Smooth muscle cell (in vitro differentiated cells): ENCODE results near the gene SSR4. TPM values are rescaled to one million over a fixed set of nuclear protein-coding genes. Genes with fewer than 3 reads are reported as not detected.

ENCODE experiments used
- DNase-seq: peaks from one replicate; lab custom pipeline; 2025; ENCODE audit not compliant: unreplicated experiment; lab: John Stamatoyannopoulos, UW
- H2AFZ ChIP-seq: fragments of 200-600 bp; sonication (generic); 2 replicates; pipeline ENCODE4 v1.6.0; 2016; ENCODE audit warnings: antibody characterized with exemption, low read depth, mild to moderate bottlenecking
- H3F3A ChIP-seq: fragments of 200-600 bp; sonication (generic); 2 replicates; pipeline ENCODE4 v1.6.0; 2017; ENCODE audit warnings: antibody characterized with exemption, low read depth
- H3K27ac ChIP-seq: fragments of 200-600 bp; sonication (generic); 2 replicates; pipeline ENCODE4 v1.5.1; 2016; ENCODE audit warnings: low read depth, mild to moderate bottlenecking
- H3K27me3 ChIP-seq: fragments of 200-600 bp; sonication (generic); 2 replicates; pipeline ENCODE4 v1.6.1; 2016; ENCODE audit warnings: low read depth, mild to moderate bottlenecking
- H3K36me3 ChIP-seq: fragments of 200-600 bp; sonication (generic); 2 replicates; pipeline ENCODE4 v1.5.1; 2016; ENCODE audit warnings: low read depth
- H3K4me1 ChIP-seq: fragments of 200-600 bp; sonication (generic); 2 replicates; pipeline ENCODE4 v1.5.1; 2016; ENCODE audit warnings: low read depth
- H3K4me2 ChIP-seq: fragments of 200-600 bp; sonication (generic); 2 replicates; pipeline ENCODE4 v1.6.0; 2016; ENCODE audit warnings: mild to moderate bottlenecking
- H3K4me3 ChIP-seq: fragments of 200-600 bp; sonication (generic); 2 replicates; pipeline ENCODE4 v1.5.1; 2016; ENCODE audit warnings: mild to moderate bottlenecking
- H3K79me2 ChIP-seq: fragments of 200-600 bp; sonication (generic); 2 replicates; pipeline ENCODE4 v1.6.0; 2016; ENCODE audit warnings: low read depth, mild to moderate bottlenecking
- H3K9ac ChIP-seq: fragments of 200-600 bp; sonication (generic); 2 replicates; pipeline ENCODE4 v1.6.0; 2016; ENCODE audit warnings: low read depth
- H3K9me3 ChIP-seq: fragments of 200-600 bp; sonication (generic); replicated peaks from 2 replicates; pipeline ENCODE4 v1.5.1; 2016; ENCODE audit warnings: low read depth
- H4K20me1 ChIP-seq: fragments of 200-600 bp; sonication (generic); 2 replicates; pipeline ENCODE4 v1.6.0; 2016; ENCODE audit warnings: low read depth
- WGBS: methylation state at CpG from one replicate; pipeline ENCODE4 v1.1.7; 2016; ENCODE audit warnings: low lambda C conversion rate; 5-methylcytosine and 5-hydroxymethylcytosine counted together
- polyA plus RNA-seq: library from polyadenylated mRNA; unstranded; fragments of >200 nt; fragmentation: Nextera tagmentation; extraction: Ambion mirVana; gene quantifications from 2 replicates; pipeline ENCODE4 v1.2.1, GENCODE V29; 2016
- total RNA-seq: library from RNA; depleted of rRNA; stranded (reverse); fragments of >200 nt; gene quantifications from 2 replicates; pipeline ENCODE4 v1.2.3, GENCODE V29; 2014
- TF ChIP-seq, protein P1 (sequence below): fragments of 200-600 bp; sonication (generic); IDR thresholded peaks from 2 replicates; pipeline ENCODE4 v1.5.1; 2017; ENCODE audit warnings: borderline replicate concordance, mild to moderate bottlenecking, antibody characterized with exemption; ENCODE audit not compliant: insufficient read depth, poor library complexity, severe bottlenecking

Gene SSR4
- total and polyA plus RNA-seq, 2 experiments from 2014 or later: 443 to 677 TPM

DNA sequence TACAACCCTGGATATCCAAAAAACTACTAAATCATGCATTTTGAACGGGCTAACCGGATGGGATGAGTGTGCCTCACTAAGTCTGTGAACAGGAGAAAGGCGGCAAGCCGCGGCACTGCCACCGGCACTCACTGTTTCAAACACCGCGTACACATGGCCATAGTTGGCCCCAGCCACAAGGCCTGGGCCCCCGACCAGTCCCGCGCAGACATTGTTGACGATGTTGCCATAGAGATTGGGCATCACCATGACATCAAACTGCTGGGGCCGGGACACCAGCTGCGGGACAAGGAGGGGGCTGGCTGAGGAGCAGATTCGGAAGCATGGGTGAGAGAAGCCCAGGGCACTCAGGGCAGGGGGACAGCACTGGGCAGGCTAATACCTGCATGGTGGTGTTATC is 7.8 kb upstream of the SSR4 start:
- WGBS: 95% methylated on average over 15 of the region's 15 CpGs
- no peak overlapping the region for H3K27ac ChIP-seq
- no peaks in the 10 kb centered on the region for H4K20me1 ChIP-seq
- no peak overlapping the region for H3K4me3 ChIP-seq
- H3K79me2 ChIP-seq: peaks cover 7% of the 10 kb centered on the region
- H2AFZ ChIP-seq: no peak overlapping the region
- H3F3A ChIP-seq: no peaks in the 10 kb centered on the region
- TF ChIP-seq, protein P1, sequence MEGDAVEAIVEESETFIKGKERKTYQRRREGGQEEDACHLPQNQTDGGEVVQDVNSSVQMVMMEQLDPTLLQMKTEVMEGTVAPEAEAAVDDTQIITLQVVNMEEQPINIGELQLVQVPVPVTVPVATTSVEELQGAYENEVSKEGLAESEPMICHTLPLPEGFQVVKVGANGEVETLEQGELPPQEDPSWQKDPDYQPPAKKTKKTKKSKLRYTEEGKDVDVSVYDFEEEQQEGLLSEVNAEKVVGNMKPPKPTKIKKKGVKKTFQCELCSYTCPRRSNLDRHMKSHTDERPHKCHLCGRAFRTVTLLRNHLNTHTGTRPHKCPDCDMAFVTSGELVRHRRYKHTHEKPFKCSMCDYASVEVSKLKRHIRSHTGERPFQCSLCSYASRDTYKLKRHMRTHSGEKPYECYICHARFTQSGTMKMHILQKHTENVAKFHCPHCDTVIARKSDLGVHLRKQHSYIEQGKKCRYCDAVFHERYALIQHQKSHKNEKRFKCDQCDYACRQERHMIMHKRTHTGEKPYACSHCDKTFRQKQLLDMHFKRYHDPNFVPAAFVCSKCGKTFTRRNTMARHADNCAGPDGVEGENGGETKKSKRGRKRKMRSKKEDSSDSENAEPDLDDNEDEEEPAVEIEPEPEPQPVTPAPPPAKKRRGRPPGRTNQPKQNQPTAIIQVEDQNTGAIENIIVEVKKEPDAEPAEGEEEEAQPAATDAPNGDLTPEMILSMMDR: no peak
- no peaks in the 10 kb centered on the region for H3K36me3 ChIP-seq
- no peak for DNase-seq
- H3K27me3 ChIP-seq: no peaks in the 10 kb centered on the region
- H3K4me1 ChIP-seq: no peaks in the 10 kb centered on the region
- H3K9me3 ChIP-seq: no peaks in the 10 kb centered on the region
- H3K4me2 ChIP-seq: no peak overlapping the region
- no peak overlapping the region for H3K9ac ChIP-seq

GRCh38 chrX:153789654-153790053 is 4.8 kb upstream of the SSR4 start:
- WGBS: 92% methylated on average over 12 of the region's 12 CpGs
- TF ChIP-seq, protein P1: no peak

DNA sequence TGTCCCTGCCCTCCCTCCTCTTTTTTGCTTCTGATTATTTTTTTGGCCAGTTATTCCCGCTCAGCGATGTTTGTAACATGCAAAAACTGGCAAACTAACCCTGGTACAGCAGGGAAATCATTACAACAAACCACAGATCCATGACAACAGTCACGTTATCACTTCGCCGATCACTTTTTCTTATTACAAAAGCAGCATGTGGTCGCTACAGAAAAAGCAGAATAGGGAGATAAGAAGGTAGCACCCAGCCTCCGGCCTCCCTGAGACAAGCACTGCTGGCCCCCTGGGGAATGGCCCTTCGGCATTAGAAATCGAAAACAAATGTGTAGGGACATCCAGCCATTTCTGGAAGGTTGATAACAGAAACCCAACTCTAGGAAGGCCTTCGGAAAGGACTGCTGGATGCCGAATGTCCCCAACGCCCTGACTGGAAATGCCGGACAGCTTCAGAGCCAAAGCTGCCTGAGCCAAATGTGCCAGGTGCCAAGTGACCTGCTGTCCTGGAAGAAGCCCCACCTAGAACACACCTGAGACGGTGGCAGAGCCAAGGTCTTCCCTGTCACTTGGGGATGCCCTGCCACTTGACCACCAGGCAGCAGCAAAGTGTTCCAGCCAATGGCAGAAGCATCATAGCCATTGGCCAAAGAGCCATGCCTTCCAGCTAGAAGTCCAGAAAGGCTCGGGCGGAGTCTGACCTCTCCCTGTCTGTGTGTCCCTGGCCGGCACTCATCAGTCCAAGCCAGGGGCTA is 3.2 kb upstream of the SSR4 start:
- Histone ChIP-seq H3F3A (no peaks in the 10 kb centered on the region), H3K4me1 (no peaks in the 10 kb centered on the region), H4K20me1 (no peaks in the 10 kb centered on the region), H3K4me2 (no peak overlapping the region), H3K9me3 (no peaks in the 10 kb centered on the region), H3K9ac (no peak overlapping the region), H3K27ac (no peak overlapping the region), H3K36me3 (no peaks in the 10 kb centered on the region), H3K79me2 (peaks cover 32% of the 10 kb centered on the region), H3K27me3 (no peaks in the 10 kb centered on the region), H2AFZ (no peak overlapping the region), H3K4me3 (no peak overlapping the region)
- DNase-seq: no peak
- WGBS: 89% methylated on average over 17 of the region's 17 CpGs
- TF ChIP-seq, protein P1: no peak

More at GRCh38 chrX:153789654-153790053, 4.8 kb upstream of the SSR4 start:
- H4K20me1 ChIP-seq: no peaks in the 10 kb centered on the region
- no peak overlapping the region for H3K9ac ChIP-seq
- H3K36me3 ChIP-seq: no peaks in the 10 kb centered on the region
- no peak overlapping the region for H3K4me2 ChIP-seq
- no peak overlapping the region for H3K27ac ChIP-seq
- H3F3A ChIP-seq: no peaks in the 10 kb centered on the region
- peaks cover 20% of the 10 kb centered on the region for H3K79me2 ChIP-seq
- H3K27me3 ChIP-seq: no peaks in the 10 kb centered on the region
- no peak overlapping the region for H3K4me3 ChIP-seq
- no peaks in the 10 kb centered on the region for H3K4me1 ChIP-seq
- no peak for DNase-seq
- no peak overlapping the region for H2AFZ ChIP-seq
- H3K9me3 ChIP-seq: no peaks in the 10 kb centered on the region

GRCh38 chrX:153792368-153792767 is 2.1 kb upstream of the SSR4 start:
- no peak overlapping the region for H3K9ac ChIP-seq
- no peak overlapping the region for H2AFZ ChIP-seq
- 88% methylated on average over 6 of the region's 6 CpGs for WGBS
- H3K4me3 ChIP-seq: no peak overlapping the region
- no peaks in the 10 kb centered on the region for H3F3A ChIP-seq
- H3K4me2 ChIP-seq: no peak overlapping the region
- H3K79me2 ChIP-seq: peaks cover 32% of the 10 kb centered on the region
- no peak for DNase-seq
- no peaks in the 10 kb centered on the region for H3K4me1 ChIP-seq
- H3K36me3 ChIP-seq: no peaks in the 10 kb centered on the region
- H3K27ac ChIP-seq: no peak overlapping the region
- no peaks in the 10 kb centered on the region for H3K27me3 ChIP-seq
- no peaks in the 10 kb centered on the region for H3K9me3 ChIP-seq
- TF ChIP-seq, protein P1: no peak
- H4K20me1 ChIP-seq: no peaks in the 10 kb centered on the region
